HG03280 (cell line): Measurements from ENCODE around the gene SLC7A5.
"Not testable (repeated sequence)": the region's sequence is repeated elsewhere in the genome, so short reads cannot be mapped to it uniquely, and the experiment has no call there.

Experiments
- ATAC-seq: cut with Tn5 transposase; IDR thresholded peaks from one replicate; pipeline ENCODE4 v1.9.1; 2021; ENCODE audit warnings: mild to moderate bottlenecking, moderate library complexity; ENCODE audit not compliant: unreplicated experiment

SLC7A5 gene

DNA sequence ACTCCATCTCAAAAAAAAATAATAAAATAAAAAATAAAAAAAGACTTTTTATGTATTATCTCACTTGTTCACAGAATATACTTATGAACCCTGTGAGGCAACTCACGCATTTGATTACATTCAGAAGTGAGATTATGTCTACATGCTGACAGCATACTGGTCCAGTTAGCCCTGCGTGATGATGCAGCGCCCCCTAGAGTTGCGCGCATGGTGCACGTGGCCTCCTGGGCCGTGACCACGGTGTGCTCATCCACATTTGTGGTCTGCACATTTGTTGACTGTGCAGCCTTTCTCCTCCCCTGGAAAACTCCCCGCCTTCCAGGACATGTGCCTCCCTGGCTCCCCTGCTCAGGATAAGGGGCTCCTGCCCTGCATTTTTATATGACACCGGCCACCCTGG lies 20.5 kb upstream of the SLC7A5 start:
- not testable (repeated sequence) for ATAC-seq

DNA sequence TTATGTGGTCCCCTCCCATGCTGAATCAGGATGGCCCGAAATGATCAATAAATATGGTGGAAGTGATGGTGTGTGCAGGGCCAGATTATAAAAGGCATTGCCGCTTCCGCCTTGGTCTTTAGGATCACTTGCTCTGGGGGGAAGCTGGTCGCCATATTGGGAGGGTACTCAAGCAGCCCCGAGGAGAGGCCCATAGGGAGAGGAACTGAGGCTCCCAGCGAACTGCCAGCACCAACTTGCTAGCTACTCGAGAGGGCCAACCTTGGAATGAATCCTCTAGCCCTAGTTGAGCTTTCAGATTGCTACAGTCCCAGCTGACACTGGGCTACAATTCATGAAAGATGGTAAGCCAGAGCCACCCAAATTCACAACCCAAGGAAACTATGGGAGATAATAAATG lies 19.0 kb upstream of the SLC7A5 start:
- not testable (repeated sequence) for ATAC-seq

DNA sequence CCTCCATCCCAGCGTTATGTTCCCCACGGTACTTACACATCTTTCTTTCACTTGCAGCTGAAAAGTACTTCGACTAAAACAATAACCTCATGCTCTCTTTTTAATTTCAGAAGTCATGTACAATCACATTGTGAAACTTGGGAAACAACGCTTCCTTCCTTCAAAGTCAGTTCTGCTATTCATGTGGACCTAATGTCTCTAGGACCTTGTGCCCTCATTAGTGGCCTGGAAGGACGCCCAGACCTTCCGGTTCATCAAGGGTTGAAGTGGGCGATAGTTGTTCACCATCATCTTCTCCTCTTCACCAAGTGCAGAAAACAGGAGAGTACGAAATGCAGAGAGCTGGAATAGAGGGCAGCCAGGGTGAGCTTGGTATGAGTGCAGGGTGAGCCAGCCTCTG lies 18.6 kb upstream of the SLC7A5 start:
- not testable (repeated sequence) for ATAC-seq

GRCh38 chr16:87885371-87885967 lies 16.2 kb upstream of the SLC7A5 start:
- ATAC-seq, result not testable (repeated sequence)

DNA sequence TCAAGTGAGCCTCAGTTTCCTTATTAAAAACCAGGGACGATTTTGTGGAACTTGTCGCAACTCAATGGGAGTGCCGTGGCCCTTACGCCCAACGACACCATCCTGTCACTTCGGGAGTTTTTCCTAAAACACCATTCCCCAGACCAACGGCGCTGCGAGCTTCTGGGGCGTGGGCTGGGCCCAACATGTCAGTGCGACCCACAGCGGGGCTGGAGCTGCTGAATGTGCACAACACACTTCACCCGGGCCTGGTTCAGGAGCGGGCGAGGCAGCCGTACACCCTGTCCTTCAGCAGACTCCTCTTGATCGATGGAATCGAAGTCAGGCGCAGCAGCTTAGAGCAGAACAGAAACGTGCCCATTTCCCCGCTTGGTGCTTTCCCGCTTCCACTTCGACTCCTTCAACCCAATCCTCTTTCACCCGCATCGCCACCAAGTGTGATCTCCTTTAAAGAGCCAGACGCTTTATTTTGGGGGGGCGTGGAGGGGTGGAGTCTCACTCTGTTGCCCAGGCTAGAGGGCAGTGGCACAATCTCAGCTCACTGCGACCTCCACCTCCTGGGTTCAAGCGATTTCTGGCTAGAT lies 13.2 kb upstream of the SLC7A5 start:
- ATAC-seq, result no peak

DNA sequence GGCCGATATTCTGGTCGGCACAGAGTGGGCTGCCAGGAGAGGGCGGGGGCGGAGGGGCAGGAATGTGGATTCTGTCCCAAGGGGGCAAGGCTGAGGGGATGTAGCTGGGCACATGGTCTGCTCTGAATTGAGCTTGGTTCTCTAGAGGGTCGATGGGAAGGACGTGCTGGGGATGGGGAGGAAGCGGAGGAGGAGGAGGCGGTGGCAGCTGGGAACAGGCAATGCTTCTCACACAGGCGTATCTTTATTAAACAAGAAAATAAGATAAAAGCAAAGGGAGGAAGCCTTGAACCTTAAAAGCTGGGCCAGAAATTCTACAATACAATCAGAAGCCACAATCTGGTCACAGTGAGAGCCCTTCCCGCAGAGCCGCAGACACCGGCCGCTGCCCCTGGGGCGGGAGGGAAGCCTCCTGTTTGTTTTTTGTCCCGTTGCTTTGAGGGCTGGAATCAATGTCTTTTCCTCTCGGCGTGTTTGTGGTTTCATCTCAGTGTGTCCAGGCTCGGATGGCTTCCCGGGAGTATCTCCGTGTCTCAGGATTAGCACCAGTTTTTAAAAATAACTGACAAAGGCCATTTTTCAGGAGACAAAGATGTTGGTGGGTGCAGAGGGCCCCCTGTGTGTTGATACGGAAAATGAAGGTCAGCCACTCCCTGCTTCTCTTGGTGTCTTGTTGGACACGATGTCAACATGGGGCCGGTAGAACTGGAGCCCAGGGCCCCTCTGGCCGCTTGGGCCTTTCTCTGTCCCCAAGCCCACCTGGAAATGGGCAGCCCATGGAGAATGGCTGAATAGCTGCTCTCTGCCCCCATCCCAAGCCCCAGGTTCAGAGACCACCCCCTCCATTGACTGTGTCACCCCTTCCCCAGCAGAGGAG lies 12.3 kb upstream of the SLC7A5 start:
- ATAC-seq, result no peak

GRCh38 chr16:87880117-87880696 lies 10.9 kb upstream of the SLC7A5 start:
- no peak for ATAC-seq

DNA sequence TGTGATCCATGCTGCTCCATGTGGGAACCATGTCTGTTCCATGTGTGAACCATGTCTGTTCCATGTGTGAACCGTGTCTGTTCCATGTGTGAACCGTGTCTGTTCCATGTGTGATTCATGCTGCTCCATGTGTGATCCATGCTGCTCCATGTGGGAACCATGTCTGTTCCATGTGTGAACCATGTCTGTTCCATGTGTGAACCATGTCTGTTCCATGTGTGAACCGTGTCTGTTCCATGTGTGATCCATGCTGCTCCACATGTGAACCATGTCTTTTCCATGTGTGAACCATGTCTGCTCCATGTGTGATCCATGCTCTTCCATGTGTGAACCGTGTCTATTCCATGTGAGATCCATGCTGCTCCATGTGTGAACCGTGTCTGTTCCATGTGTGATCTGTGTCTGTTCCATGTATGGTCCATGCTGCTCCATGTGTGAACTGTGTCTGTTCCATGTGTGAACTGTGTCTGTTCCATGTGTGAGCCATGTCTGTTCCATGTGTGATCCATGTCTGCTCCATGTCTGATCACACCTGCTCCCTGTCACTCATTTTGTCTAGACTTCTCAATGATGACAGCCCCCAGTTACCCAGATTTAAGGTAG lies 10.2 kb upstream of the SLC7A5 start:
- not testable (repeated sequence) for ATAC-seq

- no peak for ATAC-seq
Observed at GRCh38 chr16:87878704-87879103, 9.4 kb upstream of the SLC7A5 start.

DNA sequence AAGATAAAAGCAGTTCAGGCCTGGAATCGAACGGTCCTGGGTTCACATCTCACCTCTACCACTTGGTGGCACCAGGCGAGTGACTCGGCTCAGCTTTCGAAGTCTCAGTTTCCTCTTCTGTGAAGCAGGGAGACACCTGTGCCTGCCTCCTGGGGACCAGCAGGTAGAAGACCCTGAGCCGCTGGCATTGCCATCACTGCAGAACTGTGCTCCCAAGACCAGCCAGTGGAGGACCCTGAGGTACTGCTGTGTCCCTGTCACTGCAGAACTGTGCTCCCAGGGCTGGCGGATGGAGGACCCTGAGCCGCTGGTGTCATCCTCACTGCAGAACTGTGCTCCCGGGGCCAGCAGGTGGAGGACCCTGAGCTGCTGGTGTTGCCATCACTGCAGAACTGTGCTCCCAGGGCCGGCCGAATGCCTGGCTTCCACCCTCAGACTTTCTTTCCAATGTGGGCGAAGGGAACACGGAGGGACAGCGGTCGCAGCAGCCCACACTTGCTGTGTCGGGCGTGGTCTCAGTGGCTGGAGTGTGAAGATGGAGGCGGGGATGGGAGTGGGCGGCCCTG lies 8.7 kb upstream of the SLC7A5 start:
- no peak for ATAC-seq

GRCh38 chr16:87874639-87875427 lies 5.5 kb upstream of the SLC7A5 start:
- ATAC-seq, result no peak

DNA sequence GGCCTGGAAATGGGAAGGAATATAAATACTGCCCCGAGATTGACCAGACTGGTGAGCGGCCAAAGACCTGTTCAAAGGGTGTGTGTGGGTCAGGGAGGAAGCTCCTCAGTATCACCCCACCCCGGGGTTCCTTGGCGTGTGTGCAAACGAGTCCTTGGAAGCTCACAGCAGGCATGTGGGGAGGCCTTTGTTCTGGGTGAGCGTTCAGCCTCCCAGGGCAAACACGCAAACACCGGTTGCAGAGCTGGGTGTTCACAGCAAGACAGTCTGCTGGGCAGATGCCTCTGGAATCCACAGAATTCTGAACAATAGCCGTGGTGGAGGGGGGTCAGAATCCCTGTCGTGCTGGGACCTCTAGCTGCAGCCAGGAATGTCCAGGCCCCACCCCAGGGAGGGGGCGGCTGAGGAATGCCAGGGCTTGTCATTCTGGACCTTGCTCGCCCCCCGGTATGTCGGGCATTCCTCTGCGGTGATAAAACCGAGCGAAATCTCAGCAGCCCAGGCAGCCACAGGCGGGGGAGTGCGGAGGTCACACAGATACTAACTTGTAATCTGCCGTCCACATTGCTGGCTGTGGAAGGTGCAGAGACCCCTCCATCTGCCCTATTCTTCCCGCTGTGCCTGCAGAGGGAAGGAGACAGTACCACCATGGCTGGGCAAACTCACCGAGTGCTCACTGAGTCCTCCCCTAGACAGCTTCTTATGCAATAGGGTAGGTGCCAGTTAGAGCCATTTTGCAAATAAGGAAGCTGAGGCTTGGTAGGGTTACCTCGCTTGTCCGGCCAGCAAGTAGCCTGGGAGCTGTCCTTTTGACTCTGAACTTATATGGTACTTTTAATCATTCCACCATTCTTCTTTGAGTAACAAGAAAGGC lies 1.3 kb upstream of the SLC7A5 start:
- ATAC-seq, result not testable (repeated sequence)

GRCh38 chr16:87869879-87870417 lies 641 bp upstream of the SLC7A5 start:
- ATAC-seq, result not testable (repeated sequence)

DNA sequence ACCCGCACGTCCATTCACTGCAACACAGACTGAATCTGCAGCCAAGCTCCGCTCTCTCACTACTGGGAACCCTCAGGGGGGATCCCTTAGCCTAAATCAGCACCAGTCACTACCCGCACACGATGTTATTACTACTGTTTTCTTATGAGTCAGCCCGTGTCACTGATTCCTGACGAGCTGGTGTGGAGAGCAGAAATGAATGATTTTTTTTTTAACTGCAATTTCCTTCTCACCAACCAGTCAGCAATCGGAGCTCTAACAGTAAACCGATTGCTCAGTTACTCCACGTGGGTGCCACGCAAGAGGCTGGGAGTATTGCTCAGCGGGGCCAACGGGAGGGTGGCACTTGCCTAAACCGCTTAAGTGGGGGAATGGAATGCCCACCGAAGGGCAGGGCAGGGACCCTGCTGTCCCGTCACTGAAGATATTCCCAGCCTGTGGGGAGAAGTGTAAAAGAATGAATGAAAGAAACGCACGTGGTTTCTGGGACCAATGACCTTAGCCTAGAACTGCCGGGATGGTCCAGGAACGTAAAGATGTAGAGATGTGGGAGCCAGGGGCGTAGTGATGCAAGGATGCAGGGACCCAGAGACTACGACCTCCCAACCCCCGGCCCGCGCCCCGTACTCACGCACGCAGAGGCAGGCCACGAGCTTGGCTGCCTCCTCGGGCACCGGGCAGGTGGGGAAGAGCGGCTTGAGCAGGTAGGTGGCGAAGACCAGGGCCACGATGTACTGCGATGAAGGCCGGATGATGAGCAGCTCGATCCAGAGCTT lies 865 bp downstream of the SLC7A5 start:
- peak; percentile 18 for ATAC-seq

- not testable (repeated sequence) for ATAC-seq
Observed at GRCh38 chr16:87865902-87866555, 3.3 kb downstream of the SLC7A5 start.

- no peak for ATAC-seq
Observed at GRCh38 chr16:87864331-87864989, 4.8 kb downstream of the SLC7A5 start.

GRCh38 chr16:87863327-87863635 lies 6.0 kb downstream of the SLC7A5 start:
- not testable (repeated sequence) for ATAC-seq
